ENCODE results near the gene FNDC4.

GRCh38 chr2:27446057-27446456 lies 48.9 kb downstream of the FNDC4 start:
- TF ChIP-seq ZNF513 (tag by site-specific recombination; IDR thresholded peaks at IDR 0.05) (no peak), SALL2 (tag by site-specific recombination; IDR thresholded peaks at IDR 0.05; ENCODE audit: borderline replicate concordance) (no peak), CTCF (tag by site-specific recombination; IDR thresholded peaks at IDR 0.05) (no peak), ZNF280D (tag by site-specific recombination; IDR thresholded peaks at IDR 0.05) (no peak), ZNF114 (tag by site-specific recombination; IDR thresholded peaks at IDR 0.05) (no peak), TSHZ1 (tag by site-specific recombination; IDR thresholded peaks at IDR 0.05; ENCODE audit: borderline replicate concordance) (no peak), REST (tag by site-specific recombination; IDR thresholded peaks at IDR 0.05) (no peak), ZNF398 (tag by site-specific recombination; IDR thresholded peaks at IDR 0.05) (no peak), ZNF10 (tag by site-specific recombination; IDR thresholded peaks at IDR 0.05) (no peak), ZNF426 (tag by site-specific recombination; IDR thresholded peaks at IDR 0.05) (no peak), ZNF121 (tag by site-specific recombination; IDR thresholded peaks at IDR 0.05) (no peak), PATZ1 (tag by site-specific recombination; IDR thresholded peaks at IDR 0.05) (no peak), ZBTB49 (tag by site-specific recombination; IDR thresholded peaks at IDR 0.05; ENCODE audit: low read depth) (no peak)

Data from HEK293 (cell line).